GM18870 (cell line): ENCODE measurements around the gene CLEC2L.

Source experiments
- ATAC-seq: cut with Tn5 transposase; IDR thresholded peaks from one replicate; pipeline ENCODE4 v1.9.1; 2021; ENCODE audit warnings: moderate library complexity; ENCODE audit not compliant: unreplicated experiment

The CLEC2L gene

GRCh38 chr7:139522830-139523198 lies 671 bp upstream of the CLEC2L start:
- ATAC-seq, result no peak

- no peak for ATAC-seq
Measured at GRCh38 chr7:139523968-139524815, 707 bp downstream of the CLEC2L start.

- ATAC-seq, result no peak
Measured at GRCh38 chr7:139525239-139525638, 1.8 kb downstream of the CLEC2L start.

- ATAC-seq, result no peak
Measured at GRCh38 chr7:139525750-139526149, 2.3 kb downstream of the CLEC2L start.

GRCh38 chr7:139526578-139527544 lies 3.4 kb downstream of the CLEC2L start:
- ATAC-seq, result no peak

- ATAC-seq, result no peak
Measured at GRCh38 chr7:139531094-139531493, 7.6 kb downstream of the CLEC2L start.

- no peak for ATAC-seq
Measured at GRCh38 chr7:139532636-139533155, 9.2 kb downstream of the CLEC2L start.

GRCh38 chr7:139534096-139534495 lies 10.6 kb downstream of the CLEC2L start:
- no peak for ATAC-seq

GRCh38 chr7:139534966-139535651 lies 11.6 kb downstream of the CLEC2L start:
- no peak for ATAC-seq

- ATAC-seq, result no peak
Measured at GRCh38 chr7:139536152-139536551, 12.7 kb downstream of the CLEC2L start.

- no peak for ATAC-seq
Measured at GRCh38 chr7:139538881-139539635, 15.6 kb downstream of the CLEC2L start.

GRCh38 chr7:139540203-139540602 lies 16.7 kb downstream of the CLEC2L start:
- no peak for ATAC-seq

- ATAC-seq, result no peak
Measured at GRCh38 chr7:139541600-139542307, 18.3 kb downstream of the CLEC2L start.

- no peak for ATAC-seq
Measured at GRCh38 chr7:139542308-139543151, 19.0 kb downstream of the CLEC2L start.

- ATAC-seq, result no peak
Measured at GRCh38 chr7:139543801-139544603, 20.5 kb downstream of the CLEC2L start.

GRCh38 chr7:139544645-139545044 lies 21.2 kb downstream of the CLEC2L start:
- no peak for ATAC-seq

- no peak for ATAC-seq
Measured at GRCh38 chr7:139548302-139549028, 25.0 kb downstream of the CLEC2L start.
